ENCODE measurements around the gene C17orf75.

Gene C17orf75

GRCh38 chr17:32287804-32288511, 54.0 kb downstream of the C17orf75 start:
- peaks cover 48 to 73% of the 10 kb centered on the region in 2 donors for H3K27me3 Mint-ChIP-seq
- no peaks in the 10 kb centered on the region for H3K9me3 Mint-ChIP-seq
- no peak overlapping the region for H3K4me3 Mint-ChIP-seq
- DNase-seq (no peak), ATAC-seq (replicated peaks) (no peak)
- peaks cover 19 to 33% of the 10 kb centered on the region in 2 donors for H3K4me1 Mint-ChIP-seq
- no peaks in the 10 kb centered on the region for H3K36me3 Mint-ChIP-seq
- no peak overlapping the region for H3K27ac Mint-ChIP-seq

GRCh38 chr17:32286518-32286900, 55.5 kb downstream of the C17orf75 start:
- DNase-seq = no peak
- Mint-ChIP-seq H3K27ac (no peak overlapping the region), H3K36me3 (no peaks in the 10 kb centered on the region), H3K9me3 (no peaks in the 10 kb centered on the region), H3K27me3 (peaks cover 58 to 82% of the 10 kb centered on the region in 2 donors), H3K4me1 (peaks cover 16 to 26% of the 10 kb centered on the region in 2 donors), H3K4me3 (no peak overlapping the region)
- ATAC-seq (replicated peaks) = peak; percentile 26 to 44

GRCh38 chr17:32285746-32286517, 56.0 kb downstream of the C17orf75 start:
- Mint-ChIP-seq H3K27me3 (peaks cover 58 to 83% of the 10 kb centered on the region in 2 donors), H3K4me3 (no peak overlapping the region), H3K36me3 (no peaks in the 10 kb centered on the region), H3K27ac (no peak overlapping the region), H3K9me3 (no peaks in the 10 kb centered on the region), H3K4me1 (peaks cover 16 to 26% of the 10 kb centered on the region in 2 donors)
- peak in 1 of 2 donors; percentile 27 for ATAC-seq (replicated peaks)
- DNase-seq = no peak

- ATAC-seq (replicated peaks) (no peak), DNase-seq (no peak)
- Mint-ChIP-seq H3K36me3 (no peaks in the 10 kb centered on the region), H3K4me1 (peaks cover 16 to 26% of the 10 kb centered on the region in 2 donors), H3K27me3 (peaks cover 53 to 83% of the 10 kb centered on the region in 2 donors), H3K9me3 (no peaks in the 10 kb centered on the region), H3K4me3 (no peak overlapping the region), H3K27ac (no peak overlapping the region)
These were observed 56.7 kb downstream of the C17orf75 start for GRCh38 chr17:32285306-32285705.

- H3K27me3 Mint-ChIP-seq = peaks cover 40 to 79% of the 10 kb centered on the region in 2 donors
- DNase-seq (no peak), ATAC-seq (replicated peaks) (peak; percentile 69 to 73)
- H3K27ac Mint-ChIP-seq = no peak overlapping the region
- H3K4me3 Mint-ChIP-seq = peak overlapping the region; percentile 1 to 43
- no peaks in the 10 kb centered on the region for H3K9me3 Mint-ChIP-seq
- H3K36me3 Mint-ChIP-seq = no peaks in the 10 kb centered on the region
- H3K4me1 Mint-ChIP-seq = peaks cover 14 to 24% of the 10 kb centered on the region in 2 donors
These were observed 58.2 kb downstream of the C17orf75 start for GRCh38 chr17:32283745-32284201.

- Mint-ChIP-seq H3K27me3 (peaks cover 35 to 59% of the 10 kb centered on the region in 2 donors), H3K27ac (no peak overlapping the region), H3K4me1 (peaks cover 14 to 22% of the 10 kb centered on the region in 2 donors), H3K9me3 (no peaks in the 10 kb centered on the region), H3K36me3 (no peaks in the 10 kb centered on the region), H3K4me3 (no peak overlapping the region)
- DNase-seq (no peak), ATAC-seq (replicated peaks) (no peak)
These were observed 60.9 kb downstream of the C17orf75 start for GRCh38 chr17:32281011-32281451.

GRCh38 chr17:32279891-32280716, 61.9 kb downstream of the C17orf75 start:
- no peaks in the 10 kb centered on the region for H3K9me3 Mint-ChIP-seq
- ATAC-seq (replicated peaks) (no peak), DNase-seq (no peak)
- no peak overlapping the region for H3K27ac Mint-ChIP-seq
- H3K4me1 Mint-ChIP-seq = peaks cover 19 to 31% of the 10 kb centered on the region in 2 donors
- H3K4me3 Mint-ChIP-seq = no peak overlapping the region
- H3K36me3 Mint-ChIP-seq = no peaks in the 10 kb centered on the region
- peaks cover 29 to 51% of the 10 kb centered on the region in 2 donors for H3K27me3 Mint-ChIP-seq

- peaks cover 16 to 33% of the 10 kb centered on the region in 2 donors for H3K4me1 Mint-ChIP-seq
- ATAC-seq (replicated peaks) = no peak
- H3K27me3 Mint-ChIP-seq = peaks cover 30 to 52% of the 10 kb centered on the region in 2 donors
- no peak for DNase-seq
- no peak overlapping the region for H3K4me3 Mint-ChIP-seq
- no peaks in the 10 kb centered on the region for H3K36me3 Mint-ChIP-seq
- H3K27ac Mint-ChIP-seq = no peak overlapping the region
- no peaks in the 10 kb centered on the region for H3K9me3 Mint-ChIP-seq
These were observed 63.2 kb downstream of the C17orf75 start for GRCh38 chr17:32278815-32279214.
